OCI-LY7 (cell line): Measurements from ENCODE around the gene RPS27A.

Source experiments
- EZH2phosphoT487 ChIP-seq: fragments of 200-600 bp; sonication (generic); IDR thresholded peaks from 2 replicates; pipeline ENCODE4 v1.6.1; 2018; ENCODE audit warnings: low read depth, borderline replicate concordance, mild to moderate bottlenecking, mixed run types, antibody characterized with exemption, low read length, moderate library complexity, mixed read lengths
- TF ChIP-seq, protein P1 (sequence below): fragments of 200-600 bp; sonication (generic); conservative IDR thresholded peaks from 2 replicates; pipeline ENCODE4 v1.5.1; 2014; ENCODE audit warnings: mild to moderate bottlenecking, antibody characterized with exemption, low read length, moderate library complexity, mixed read lengths

DNA sequence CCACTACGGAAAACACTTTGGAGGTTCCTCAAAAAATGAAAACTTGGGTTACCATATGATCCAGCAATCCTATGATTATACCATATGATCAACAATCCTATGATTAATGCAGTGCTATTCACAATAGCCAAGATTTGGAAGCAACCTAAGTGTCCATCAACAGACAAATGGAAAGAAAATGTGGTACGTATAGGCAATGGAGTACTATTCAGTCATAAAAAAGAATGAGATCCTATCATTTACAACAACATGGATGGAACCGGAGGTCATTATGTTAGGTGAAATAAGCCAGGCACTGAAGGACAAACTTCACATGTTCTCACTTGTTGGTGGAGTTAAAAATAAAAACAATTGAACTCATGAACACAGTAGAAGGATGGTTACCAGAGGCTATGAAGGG is 28.0 kb upstream of the RPS27A start:
- TF ChIP-seq, protein P1, sequence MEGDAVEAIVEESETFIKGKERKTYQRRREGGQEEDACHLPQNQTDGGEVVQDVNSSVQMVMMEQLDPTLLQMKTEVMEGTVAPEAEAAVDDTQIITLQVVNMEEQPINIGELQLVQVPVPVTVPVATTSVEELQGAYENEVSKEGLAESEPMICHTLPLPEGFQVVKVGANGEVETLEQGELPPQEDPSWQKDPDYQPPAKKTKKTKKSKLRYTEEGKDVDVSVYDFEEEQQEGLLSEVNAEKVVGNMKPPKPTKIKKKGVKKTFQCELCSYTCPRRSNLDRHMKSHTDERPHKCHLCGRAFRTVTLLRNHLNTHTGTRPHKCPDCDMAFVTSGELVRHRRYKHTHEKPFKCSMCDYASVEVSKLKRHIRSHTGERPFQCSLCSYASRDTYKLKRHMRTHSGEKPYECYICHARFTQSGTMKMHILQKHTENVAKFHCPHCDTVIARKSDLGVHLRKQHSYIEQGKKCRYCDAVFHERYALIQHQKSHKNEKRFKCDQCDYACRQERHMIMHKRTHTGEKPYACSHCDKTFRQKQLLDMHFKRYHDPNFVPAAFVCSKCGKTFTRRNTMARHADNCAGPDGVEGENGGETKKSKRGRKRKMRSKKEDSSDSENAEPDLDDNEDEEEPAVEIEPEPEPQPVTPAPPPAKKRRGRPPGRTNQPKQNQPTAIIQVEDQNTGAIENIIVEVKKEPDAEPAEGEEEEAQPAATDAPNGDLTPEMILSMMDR = no peak
- no peak for TF ChIP-seq EZH2phosphoT487
